IMR-90 (cell line): ENCODE measurements around the gene IGLL5.

ENCODE experiments used
- BHLHE40 ChIP-seq: fragments of 150-350 bp; IDR thresholded peaks from 2 replicates; pipeline ENCODE4 v1.6.1; 2016; ENCODE audit warnings: mild to moderate bottlenecking, low read depth, low read length
- CEBPB ChIP-seq: IDR thresholded peaks from 2 replicates; pipeline ENCODE4 v1.6.1; 2012; ENCODE audit warnings: low read depth, low read length, improper control_type of control experiment
- CTCF ChIP-seq: conservative IDR thresholded peaks from 2 replicates; pipeline ENCODE4 v1.5.1; 2012; ENCODE audit warnings: mild to moderate bottlenecking, low read depth, low read length, improper control_type of control experiment
- FOS ChIP-seq: fragments of 150-350 bp; IDR thresholded peaks from 2 replicates; pipeline ENCODE4 v1.6.1; 2016; ENCODE audit warnings: low read depth, low read length
- NFE2L2 ChIP-seq: fragments of 150-350 bp; IDR thresholded peaks from 2 replicates; pipeline ENCODE4 v1.6.1; 2016; ENCODE audit warnings: low read depth, mild to moderate bottlenecking, low read length
- POLR2A ChIP-seq: IDR thresholded peaks from 2 replicates; pipeline ENCODE4 v1.6.1; 2012; ENCODE audit warnings: mild to moderate bottlenecking, low read depth, low read length
- RAD21 ChIP-seq: IDR thresholded peaks from 2 replicates; pipeline ENCODE4 v1.6.1; 2012; ENCODE audit warnings: low read length, improper control_type of control experiment
- SMC3 ChIP-seq: fragments of 150-350 bp; IDR thresholded peaks from 2 replicates; pipeline ENCODE4 v1.6.1; 2016; ENCODE audit warnings: low read depth, mild to moderate bottlenecking, antibody characterized with exemption, low read length, moderate library complexity

GRCh38 chr22:22903355-22903777, 15.8 kb downstream of the IGLL5 start:
- no peak for TF ChIP-seq CTCF
- TF ChIP-seq SMC3: no peak
- TF ChIP-seq CEBPB: no peak
- no peak for TF ChIP-seq POLR2A
- TF ChIP-seq RAD21: no peak
- TF ChIP-seq BHLHE40: no peak
- no peak for TF ChIP-seq FOS
- no peak for TF ChIP-seq NFE2L2
